Ishikawa (cell line): Measurements from ENCODE around the gene CARNS1.

Experiments
- TAF1 ChIP-seq: IDR thresholded peaks from 2 replicates; pipeline ENCODE4 v1.6.1; 2012; ENCODE audit warnings: low read depth, mild to moderate bottlenecking
- ZBTB7A ChIP-seq: IDR thresholded peaks from 2 replicates; pipeline ENCODE4 v1.6.1; 2012; ENCODE audit warnings: low read depth
- TF ChIP-seq, protein P1 (sequence below): IDR thresholded peaks from 2 replicates; pipeline ENCODE4 v1.6.1; 2012; ENCODE audit warnings: low read depth, mild to moderate bottlenecking

GRCh38 chr11:67466367-67466766 lies 50.9 kb downstream of the CARNS1 start:
- no peak for TF ChIP-seq ZBTB7A
- TF ChIP-seq, protein P1, sequence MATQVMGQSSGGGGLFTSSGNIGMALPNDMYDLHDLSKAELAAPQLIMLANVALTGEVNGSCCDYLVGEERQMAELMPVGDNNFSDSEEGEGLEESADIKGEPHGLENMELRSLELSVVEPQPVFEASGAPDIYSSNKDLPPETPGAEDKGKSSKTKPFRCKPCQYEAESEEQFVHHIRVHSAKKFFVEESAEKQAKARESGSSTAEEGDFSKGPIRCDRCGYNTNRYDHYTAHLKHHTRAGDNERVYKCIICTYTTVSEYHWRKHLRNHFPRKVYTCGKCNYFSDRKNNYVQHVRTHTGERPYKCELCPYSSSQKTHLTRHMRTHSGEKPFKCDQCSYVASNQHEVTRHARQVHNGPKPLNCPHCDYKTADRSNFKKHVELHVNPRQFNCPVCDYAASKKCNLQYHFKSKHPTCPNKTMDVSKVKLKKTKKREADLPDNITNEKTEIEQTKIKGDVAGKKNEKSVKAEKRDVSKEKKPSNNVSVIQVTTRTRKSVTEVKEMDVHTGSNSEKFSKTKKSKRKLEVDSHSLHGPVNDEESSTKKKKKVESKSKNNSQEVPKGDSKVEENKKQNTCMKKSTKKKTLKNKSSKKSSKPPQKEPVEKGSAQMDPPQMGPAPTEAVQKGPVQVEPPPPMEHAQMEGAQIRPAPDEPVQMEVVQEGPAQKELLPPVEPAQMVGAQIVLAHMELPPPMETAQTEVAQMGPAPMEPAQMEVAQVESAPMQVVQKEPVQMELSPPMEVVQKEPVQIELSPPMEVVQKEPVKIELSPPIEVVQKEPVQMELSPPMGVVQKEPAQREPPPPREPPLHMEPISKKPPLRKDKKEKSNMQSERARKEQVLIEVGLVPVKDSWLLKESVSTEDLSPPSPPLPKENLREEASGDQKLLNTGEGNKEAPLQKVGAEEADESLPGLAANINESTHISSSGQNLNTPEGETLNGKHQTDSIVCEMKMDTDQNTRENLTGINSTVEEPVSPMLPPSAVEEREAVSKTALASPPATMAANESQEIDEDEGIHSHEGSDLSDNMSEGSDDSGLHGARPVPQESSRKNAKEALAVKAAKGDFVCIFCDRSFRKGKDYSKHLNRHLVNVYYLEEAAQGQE, result no peak
- no peak for TF ChIP-seq TAF1
